Activated naive CD8-positive, alpha-beta T cell treated with anti-CD3 and anti-CD28 coated beads, Interleukin-2, amount 50 U/mL, for 24 hours (primary cell): Measurements from ENCODE around the gene DCDC2C.
A peak's percentile ranks its signal among the peaks of the same experiment; 100 is the strongest.
"Not testable (repeated sequence)": the region's sequence is repeated elsewhere in the genome, so short reads cannot be mapped to it uniquely, and the experiment has no call there.

Source experiments
- ATAC-seq: fragments of 150-1000 bp; cut with Tn5 transposase; one replicate; pipeline ENCODE4 v1.10.0; 2021
- DNase-seq: peaks from one replicate; pipeline ENCODE4 v3.0.0; 2021
- H3K27ac Mint-ChIP-seq: one replicate; pipeline ENCODE4 v1.8.0; 2021; ENCODE audit warnings: mild to moderate bottlenecking, mixed read lengths
- H3K27me3 Mint-ChIP-seq: one replicate; pipeline ENCODE4 v1.8.0; 2021; ENCODE audit warnings: mixed read lengths
- H3K36me3 Mint-ChIP-seq: one replicate; pipeline ENCODE4 v1.8.0; 2021; ENCODE audit warnings: low read depth, mixed read lengths
- H3K4me1 Mint-ChIP-seq: one replicate; pipeline ENCODE4 v1.8.0; 2021; ENCODE audit warnings: mixed read lengths
- H3K4me3 Mint-ChIP-seq: one replicate; pipeline ENCODE4 v1.8.0; 2021; ENCODE audit warnings: mild to moderate bottlenecking, moderate library complexity, mixed read lengths
- H3K9me3 Mint-ChIP-seq: one replicate; pipeline ENCODE4 v1.8.0; 2021; ENCODE audit warnings: mixed read lengths

Gene DCDC2C

DNA sequence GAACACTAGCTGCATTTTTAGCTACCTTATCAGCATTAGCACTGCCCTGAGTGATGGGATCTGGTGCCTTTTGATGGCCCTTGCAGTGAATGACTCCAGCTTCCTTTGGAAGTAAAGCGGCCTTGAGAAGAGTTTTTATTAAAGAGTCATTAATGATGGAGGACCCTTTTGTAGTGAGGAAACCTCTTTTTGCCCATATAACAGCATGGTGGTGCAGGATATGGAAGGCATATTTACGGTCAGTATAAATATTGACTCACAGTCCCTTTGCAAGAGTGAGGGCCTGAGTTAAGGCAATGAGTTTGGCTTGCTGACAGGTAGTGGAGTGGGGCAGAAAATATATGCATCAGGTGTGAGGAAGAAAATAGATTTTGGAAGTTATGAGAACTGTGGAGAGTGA is 113.8 kb downstream of the DCDC2C start:
- not testable (repeated sequence) for H3K4me3 Mint-ChIP-seq, H3K9me3 Mint-ChIP-seq, DNase-seq, H3K27me3 Mint-ChIP-seq, H3K4me1 Mint-ChIP-seq, ATAC-seq, H3K27ac Mint-ChIP-seq, H3K36me3 Mint-ChIP-seq

DNA sequence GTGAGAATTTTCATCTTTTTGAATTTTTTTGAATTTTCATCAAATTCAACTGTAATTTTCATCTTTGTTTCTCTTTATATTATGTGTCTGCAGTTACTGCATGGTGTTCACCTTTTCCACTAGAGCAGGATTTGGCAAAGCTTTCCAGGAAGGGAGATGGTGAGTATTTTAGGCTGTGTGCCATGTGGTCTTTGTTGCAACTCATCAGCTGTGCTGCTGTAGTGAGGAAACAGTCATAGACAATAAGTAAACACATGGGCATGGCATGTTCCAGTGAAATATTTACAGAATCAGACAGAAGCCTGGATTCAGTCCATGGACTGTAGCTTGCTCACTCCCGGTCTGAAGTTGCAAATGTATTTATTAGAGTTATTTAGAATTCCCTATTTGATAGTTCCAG is 120.4 kb downstream of the DCDC2C start:
- Mint-ChIP-seq H3K27ac (no peak overlapping the region), H3K36me3 (no peaks in the 10 kb centered on the region), H3K9me3 (peaks cover 17% of the 10 kb centered on the region), H3K27me3 (peaks cover 5% of the 10 kb centered on the region), H3K4me3 (no peak overlapping the region), H3K4me1 (no peaks in the 10 kb centered on the region)
- no peak for DNase-seq
- ATAC-seq: no peak

DNA sequence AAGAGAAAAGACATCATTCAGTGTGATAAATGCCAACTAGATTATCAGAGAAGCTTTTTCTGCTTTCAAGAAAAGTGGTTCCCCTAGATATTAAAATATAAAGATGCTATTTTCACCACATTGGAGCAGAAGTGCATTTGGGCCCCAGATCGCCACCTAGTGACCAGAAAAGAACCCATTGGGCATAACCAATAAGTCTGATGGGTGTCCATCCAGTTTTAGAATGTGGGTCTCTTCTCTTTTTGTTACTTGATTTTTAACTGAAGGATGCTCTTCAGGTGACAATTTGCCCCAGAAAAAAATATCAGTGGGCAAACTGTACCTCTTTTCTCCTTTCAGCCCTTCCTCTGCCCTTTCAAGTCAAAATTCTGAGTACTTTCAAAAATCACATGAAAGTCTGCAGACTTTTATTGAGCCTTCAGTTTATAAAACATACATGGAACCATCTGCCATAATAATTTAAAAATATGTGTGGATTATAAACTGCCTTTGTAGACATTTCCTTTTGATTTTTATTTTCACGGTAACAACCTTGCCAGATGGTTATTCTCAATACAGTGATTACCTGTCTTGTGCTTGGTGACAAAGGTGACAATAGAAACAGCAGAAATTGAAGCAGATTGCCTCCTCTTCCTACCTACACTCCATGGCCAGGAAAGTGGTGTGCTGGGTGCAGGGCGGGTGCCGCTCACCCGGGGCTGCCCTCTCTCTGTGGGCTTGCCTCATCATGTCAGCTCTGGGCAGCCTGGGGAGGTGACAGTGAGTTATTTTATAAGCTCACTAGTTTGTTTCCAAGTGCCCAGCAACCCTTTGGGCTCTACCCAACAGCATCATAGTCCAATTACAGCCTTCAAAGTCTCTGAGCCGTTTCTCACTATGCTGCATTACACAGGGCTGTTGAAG is 124.5 kb downstream of the DCDC2C start:
- H3K4me3 Mint-ChIP-seq: no peak overlapping the region
- no peak for ATAC-seq

DNA sequence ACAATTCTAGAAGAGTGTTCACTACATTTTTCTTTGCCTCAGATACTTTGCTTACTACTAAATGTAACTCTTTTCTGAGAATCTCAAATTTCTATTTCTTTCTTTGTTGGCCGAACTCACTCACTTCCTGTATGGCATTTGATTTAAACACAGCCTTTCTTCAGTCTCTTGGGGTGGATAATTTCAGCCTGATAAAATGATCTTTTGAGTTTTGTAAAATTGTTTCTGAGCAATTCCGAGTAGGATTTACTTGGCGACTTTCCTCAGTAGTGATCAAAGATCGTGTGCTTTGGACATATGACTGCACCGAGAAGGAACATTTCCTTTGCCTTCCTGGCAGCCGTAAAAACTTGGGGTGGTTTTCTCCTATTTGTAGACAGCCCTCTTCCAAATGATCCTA is 127.4 kb downstream of the DCDC2C start:
- Mint-ChIP-seq H3K27me3 (no peaks in the 10 kb centered on the region), H3K27ac (no peak overlapping the region), H3K9me3 (no peaks in the 10 kb centered on the region), H3K4me1 (no peaks in the 10 kb centered on the region), H3K4me3 (no peak overlapping the region), H3K36me3 (no peaks in the 10 kb centered on the region)
- ATAC-seq: no peak
- DNase-seq: no peak

More for the DNA sequence above, 124.5 kb downstream of the DCDC2C start:
- DNase-seq: peak; percentile 13
- Mint-ChIP-seq H3K36me3 (no peaks in the 10 kb centered on the region), H3K4me1 (no peaks in the 10 kb centered on the region), H3K9me3 (peaks cover 11% of the 10 kb centered on the region), H3K27me3 (peaks cover 2% of the 10 kb centered on the region), H3K27ac (no peak overlapping the region)

DNA sequence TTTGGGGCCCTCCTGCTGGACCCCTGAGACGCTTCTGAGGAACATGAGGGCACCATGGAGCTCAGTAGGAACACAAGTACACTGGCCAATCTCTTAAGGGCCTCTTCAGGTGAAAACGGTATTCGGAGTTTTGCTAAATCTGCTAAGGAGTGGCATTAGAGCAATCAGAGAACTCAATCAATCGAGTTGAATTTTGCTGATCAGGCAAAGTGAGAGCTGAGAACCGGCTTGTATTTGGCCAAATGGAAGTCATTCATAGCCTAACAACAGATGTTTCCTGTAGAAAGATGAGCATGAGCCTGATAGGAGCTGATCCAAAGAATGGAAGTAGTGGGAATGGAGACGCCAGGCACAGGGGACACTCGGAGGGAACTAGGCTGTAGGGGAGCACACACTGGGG is 133.7 kb downstream of the DCDC2C start:
- no peaks in the 10 kb centered on the region for H3K4me1 Mint-ChIP-seq
- DNase-seq (no peak), ATAC-seq (no peak)
- H3K4me3 Mint-ChIP-seq: no peak overlapping the region
- H3K27me3 Mint-ChIP-seq: peaks cover under 1% of the 10 kb centered on the region
- H3K9me3 Mint-ChIP-seq: no peaks in the 10 kb centered on the region
- no peak overlapping the region for H3K27ac Mint-ChIP-seq
- H3K36me3 Mint-ChIP-seq: no peaks in the 10 kb centered on the region

DNA sequence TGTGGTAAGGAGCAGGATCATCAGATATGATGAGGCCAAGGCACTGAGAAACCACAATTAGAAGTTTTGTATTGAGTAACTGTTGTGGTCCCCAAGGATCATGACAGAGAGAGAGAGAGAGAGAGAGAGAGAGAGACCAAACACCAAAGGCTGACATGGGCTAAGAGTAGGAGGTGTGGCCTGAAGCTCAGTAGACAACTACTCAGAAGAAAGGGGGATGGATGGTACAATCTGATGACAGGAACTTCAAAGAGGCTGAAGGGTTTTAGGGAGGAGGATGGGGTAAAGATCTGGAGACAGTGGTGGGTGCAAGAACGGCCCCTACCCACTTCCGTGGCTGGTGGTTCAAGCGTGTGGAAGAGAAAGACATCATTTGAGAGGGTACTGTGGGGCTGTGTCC is 135.0 kb downstream of the DCDC2C start:
- Mint-ChIP-seq H3K27me3 (peaks cover 3% of the 10 kb centered on the region), H3K4me3 (no peak overlapping the region), H3K27ac (no peak overlapping the region), H3K36me3 (no peaks in the 10 kb centered on the region), H3K9me3 (no peaks in the 10 kb centered on the region), H3K4me1 (no peaks in the 10 kb centered on the region)
- ATAC-seq (no peak), DNase-seq (no peak)

DNA sequence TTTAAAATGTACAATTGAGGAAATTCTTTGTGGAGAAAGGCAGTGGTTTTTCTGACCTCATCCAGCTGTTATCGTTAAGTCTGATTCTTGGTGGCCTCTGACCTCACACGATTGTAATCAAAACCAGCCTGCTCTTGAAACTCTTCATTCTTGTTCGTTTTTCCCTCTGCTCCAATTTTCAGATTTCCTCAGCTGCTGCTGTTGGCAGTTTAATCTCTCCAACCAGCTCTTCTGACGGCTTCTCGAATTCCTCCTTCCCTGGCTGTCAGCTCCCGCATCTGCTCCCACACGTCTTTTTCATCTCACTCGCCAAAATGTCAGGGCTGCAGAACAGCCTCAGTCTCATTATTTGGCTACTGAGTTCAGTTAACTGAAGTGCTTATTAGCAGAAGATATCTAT is 136.1 kb downstream of the DCDC2C start:
- H3K27me3 Mint-ChIP-seq: peaks cover 3% of the 10 kb centered on the region
- no peaks in the 10 kb centered on the region for H3K4me1 Mint-ChIP-seq
- H3K4me3 Mint-ChIP-seq: no peak overlapping the region
- ATAC-seq (no peak), DNase-seq (no peak)
- no peaks in the 10 kb centered on the region for H3K9me3 Mint-ChIP-seq
- no peak overlapping the region for H3K27ac Mint-ChIP-seq
- no peaks in the 10 kb centered on the region for H3K36me3 Mint-ChIP-seq

DNA sequence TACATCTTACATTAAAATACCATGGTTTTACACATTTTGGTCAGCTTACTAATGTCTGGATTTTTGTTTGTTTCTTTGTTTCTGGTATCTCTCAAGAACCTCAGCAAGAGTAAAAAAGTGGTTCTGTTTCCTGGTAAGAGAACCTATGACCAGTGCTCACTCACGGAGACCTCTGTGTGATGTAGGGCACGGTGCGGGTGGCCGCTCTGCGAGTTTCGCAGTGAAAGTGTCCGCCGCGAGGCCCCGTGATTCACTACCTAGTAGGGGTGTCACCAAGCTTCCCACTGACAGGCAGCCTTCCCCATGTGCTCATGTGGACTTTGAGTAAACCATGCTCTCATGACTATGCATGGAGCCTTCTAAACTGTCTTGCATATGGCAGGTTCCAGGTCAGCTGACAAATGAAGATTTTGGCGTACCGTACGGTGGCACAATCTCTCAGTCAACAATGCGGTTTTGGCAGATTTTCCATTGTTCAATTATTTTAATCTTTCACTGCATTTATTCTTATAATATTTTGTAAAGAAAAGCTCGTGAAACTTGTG is 137.3 kb downstream of the DCDC2C start:
- no peak overlapping the region for H3K4me3 Mint-ChIP-seq
- DNase-seq: no peak

DNA sequence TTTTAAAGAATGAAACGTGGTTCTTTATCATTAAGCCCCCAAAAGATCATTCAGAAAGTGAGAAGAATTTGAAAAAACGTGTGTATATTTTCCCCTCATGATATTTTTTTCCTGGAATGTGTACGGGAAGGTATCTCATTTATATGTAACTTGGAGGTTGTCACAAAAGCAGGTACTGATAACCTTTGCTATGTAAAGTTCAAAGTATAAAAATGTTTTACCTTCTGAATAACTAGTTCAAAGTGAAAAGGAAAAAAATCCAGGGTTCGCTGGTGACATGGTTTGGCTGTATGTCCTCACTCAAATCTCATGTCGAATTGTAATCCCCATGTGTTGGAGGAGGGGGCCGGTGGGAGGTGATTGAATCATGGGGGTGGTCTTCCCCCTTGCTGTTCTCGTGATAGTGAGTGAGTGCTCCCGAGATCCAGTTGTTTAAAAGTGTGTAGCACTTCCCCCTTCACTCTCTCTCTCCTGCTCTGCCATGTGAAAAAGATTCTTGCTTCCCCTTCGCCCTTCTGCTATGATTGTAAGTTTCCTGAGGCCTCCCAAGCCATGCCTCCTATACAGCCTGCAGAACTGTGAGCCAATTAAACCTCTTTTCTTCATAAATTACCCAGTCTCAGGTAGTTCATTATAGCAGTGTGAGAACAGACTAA is 144.2 kb downstream of the DCDC2C start:
- Mint-ChIP-seq H3K27me3 (no peaks in the 10 kb centered on the region), H3K4me3 (no peak overlapping the region), H3K4me1 (no peaks in the 10 kb centered on the region), H3K9me3 (peaks cover 4% of the 10 kb centered on the region), H3K27ac (no peak overlapping the region), H3K36me3 (no peaks in the 10 kb centered on the region)
- ATAC-seq (no peak), DNase-seq (no peak)

More for the DNA sequence above, 137.3 kb downstream of the DCDC2C start:
- Mint-ChIP-seq H3K27me3 (peaks cover 3% of the 10 kb centered on the region), H3K27ac (no peak overlapping the region), H3K36me3 (no peaks in the 10 kb centered on the region), H3K4me1 (no peaks in the 10 kb centered on the region), H3K9me3 (no peaks in the 10 kb centered on the region)
- no peak for ATAC-seq

DNA sequence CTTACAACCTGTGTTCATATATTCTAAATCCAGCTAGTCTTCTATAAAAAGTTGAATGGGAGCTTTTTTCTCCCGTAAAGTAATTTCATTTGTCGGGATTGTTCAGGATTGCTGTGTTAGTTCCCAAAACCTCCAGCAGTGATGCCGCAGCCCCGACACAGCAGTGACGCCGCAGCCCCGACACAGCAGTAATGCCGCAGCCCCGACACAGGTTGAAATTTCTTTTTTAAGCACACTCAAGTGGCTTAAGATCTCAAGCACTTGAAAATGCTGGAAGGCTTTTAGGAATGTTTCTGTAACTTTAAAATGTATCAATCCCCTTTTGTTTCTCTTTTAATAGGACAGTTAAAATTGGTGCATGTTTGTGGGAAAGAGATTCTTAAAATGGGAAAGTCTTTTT is 145.4 kb downstream of the DCDC2C start:
- H3K27me3 Mint-ChIP-seq: no peaks in the 10 kb centered on the region
- H3K4me3 Mint-ChIP-seq: no peak overlapping the region
- H3K27ac Mint-ChIP-seq: no peak overlapping the region
- no peaks in the 10 kb centered on the region for H3K36me3 Mint-ChIP-seq
- ATAC-seq: no peak
- no peak for DNase-seq
- no peaks in the 10 kb centered on the region for H3K4me1 Mint-ChIP-seq
- peaks cover 16% of the 10 kb centered on the region for H3K9me3 Mint-ChIP-seq

DNA sequence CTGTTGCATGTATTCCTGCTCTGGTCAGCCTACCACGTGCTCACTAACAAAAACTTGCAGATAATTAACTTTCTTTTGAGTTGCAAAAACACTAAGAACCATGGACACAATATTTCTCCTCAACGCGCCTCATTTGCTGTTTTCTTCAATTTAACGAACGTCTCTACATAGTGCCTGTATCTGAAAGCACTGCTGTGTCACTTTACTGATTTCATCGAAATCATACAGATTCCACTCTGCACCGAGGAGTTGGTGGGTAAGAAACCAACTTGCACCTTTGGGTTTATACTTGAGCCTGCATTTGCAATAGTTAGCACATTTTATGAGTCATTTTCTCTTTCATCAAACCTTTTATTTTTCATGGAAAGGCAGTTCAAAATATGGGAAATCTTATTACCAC is 145.8 kb downstream of the DCDC2C start:
- Mint-ChIP-seq H3K27ac (no peak overlapping the region), H3K36me3 (no peaks in the 10 kb centered on the region), H3K4me1 (no peaks in the 10 kb centered on the region), H3K9me3 (peaks cover 17% of the 10 kb centered on the region), H3K4me3 (no peak overlapping the region), H3K27me3 (no peaks in the 10 kb centered on the region)
- DNase-seq: no peak
- no peak for ATAC-seq

DNA sequence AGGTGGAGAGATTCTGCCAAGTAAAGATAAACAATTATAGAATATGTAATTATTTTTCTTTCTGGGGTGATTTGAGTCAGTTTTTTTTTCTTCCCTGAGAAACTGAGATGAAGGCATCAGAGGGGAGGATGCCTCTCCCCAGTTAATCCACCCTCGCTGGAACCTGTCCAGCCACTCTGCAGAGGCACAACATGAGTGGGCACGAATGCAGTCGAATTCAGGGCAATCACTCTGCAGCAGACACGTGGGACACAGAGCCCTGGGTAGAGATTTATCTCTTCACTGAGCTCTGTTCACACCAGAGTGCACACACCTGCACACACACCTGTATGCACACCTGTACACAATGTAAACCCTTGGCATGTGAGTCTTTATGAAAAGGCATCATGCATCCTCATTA is 154.2 kb downstream of the DCDC2C start:
- Mint-ChIP-seq H3K4me1 (no peaks in the 10 kb centered on the region), H3K27me3 (no peaks in the 10 kb centered on the region), H3K36me3 (no peaks in the 10 kb centered on the region), H3K4me3 (no peak overlapping the region), H3K9me3 (peaks cover 20% of the 10 kb centered on the region), H3K27ac (no peak overlapping the region)
- no peak for DNase-seq
- no peak for ATAC-seq

DNA sequence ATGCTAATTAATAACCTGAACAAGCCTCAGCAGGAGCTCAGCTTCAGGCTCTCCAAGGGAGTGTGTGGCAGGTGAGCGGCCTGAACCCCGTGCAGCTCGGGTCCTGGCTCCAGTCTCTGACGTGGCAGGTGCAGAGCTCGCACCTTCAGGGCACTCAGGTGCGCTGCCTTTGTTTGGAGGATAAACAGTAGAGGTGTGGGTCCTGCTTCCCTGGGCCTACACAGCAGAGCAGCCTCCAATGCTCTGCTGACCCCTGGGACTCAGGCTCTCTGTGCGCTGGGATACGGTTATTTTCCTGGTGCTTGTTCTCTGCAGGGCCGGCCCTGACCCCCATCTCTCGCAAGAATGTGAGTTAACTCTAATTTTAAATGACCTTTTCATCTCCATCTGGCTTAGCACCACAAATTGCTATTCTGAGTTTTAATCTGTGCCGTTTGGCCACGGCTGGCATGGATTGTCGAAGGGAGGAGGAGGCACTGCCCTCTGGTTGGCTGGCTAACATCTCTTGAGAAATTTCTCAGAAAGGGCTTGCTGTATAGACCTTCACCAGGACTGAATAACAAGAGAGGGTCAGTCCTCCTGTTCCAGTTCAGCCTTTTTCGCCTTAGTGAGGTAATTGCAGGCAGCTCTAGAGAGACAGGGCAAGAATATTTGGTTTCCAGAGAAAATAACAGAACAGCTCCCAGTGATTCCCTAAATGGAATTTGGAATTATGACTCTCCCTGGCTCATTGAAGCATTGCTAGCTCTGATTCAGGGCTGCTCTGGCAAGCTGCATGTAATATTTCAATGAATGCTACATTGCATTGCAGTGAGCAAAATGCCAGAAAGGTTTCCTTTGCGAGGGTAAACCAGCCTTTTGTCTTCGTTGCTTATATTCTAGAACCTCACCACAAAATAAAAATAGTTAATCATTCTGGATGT is 161.8 kb downstream of the DCDC2C start:
- no peak for DNase-seq
- H3K9me3 Mint-ChIP-seq: no peaks in the 10 kb centered on the region
- H3K4me1 Mint-ChIP-seq: no peaks in the 10 kb centered on the region
- no peak for ATAC-seq
- H3K27me3 Mint-ChIP-seq: peaks cover 1% of the 10 kb centered on the region
- H3K27ac Mint-ChIP-seq: no peak overlapping the region
- H3K36me3 Mint-ChIP-seq: no peaks in the 10 kb centered on the region
- no peak overlapping the region for H3K4me3 Mint-ChIP-seq

DNA sequence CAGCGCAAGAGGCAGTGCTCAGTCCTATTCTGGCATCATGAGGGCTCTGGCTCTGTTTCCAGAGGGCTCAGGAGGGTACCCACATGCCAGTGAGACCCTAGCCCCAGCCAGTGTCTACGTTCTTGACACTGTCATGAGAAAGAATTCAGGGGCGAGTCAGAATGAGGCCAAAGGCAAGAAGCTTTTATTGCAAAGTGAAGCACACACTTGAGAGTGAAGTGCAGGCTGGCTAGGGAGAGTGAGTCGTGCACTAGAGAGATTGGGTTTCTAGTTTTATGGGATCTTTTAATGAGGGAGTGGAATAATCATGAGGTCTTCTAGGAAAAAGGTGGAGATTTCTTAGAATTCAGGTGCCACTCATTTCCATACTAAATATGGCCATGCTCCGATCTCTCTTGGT is 164.1 kb downstream of the DCDC2C start:
- Mint-ChIP-seq H3K4me3 (no peak overlapping the region), H3K4me1 (no peaks in the 10 kb centered on the region), H3K27me3 (peaks cover 1% of the 10 kb centered on the region), H3K36me3 (no peaks in the 10 kb centered on the region), H3K9me3 (no peaks in the 10 kb centered on the region), H3K27ac (no peak overlapping the region)
- ATAC-seq: no peak
- no peak for DNase-seq
